HL-60/S4 treated with retinoic acid at 250 ng/mL for 4 days and 3 days (cell line): Measurements from ENCODE around the gene MEP1B.
"Not testable (repeated sequence)": the region's sequence is repeated elsewhere in the genome, so short reads cannot be mapped to it uniquely, and the experiment has no call there.

ENCODE experiments used
- in situ Hi-C: fragments of 300-500 bp; cut with MboI; formaldehyde crosslinking; loops from 2 replicates; pipeline ENCODE4 v1.7.0; 2022; ENCODE audit warnings: low sequenced_read_pairs

Gene MEP1B

GRCh38 chr18:32189790-32190189 lies at the start of gene MEP1B:
TSS of gene MEP1B (plus strand) at chr18:32190039. CDS start at chr18:32190071, 32 bp downstream.
- in situ Hi-C loops: no loop called here

- in situ Hi-C loops: loop anchor here (25.0 kb wide), 1 partner anchor 586 kb away; no protein-coding TSS in a partner anchor
These were observed 41.5 kb upstream of the MEP1B start for GRCh38 chr18:32148185-32148870.

GRCh38 chr18:32152705-32153448 lies 37.0 kb upstream of the MEP1B start:
- in situ Hi-C loops: loop anchor here (25.0 kb wide), 1 partner anchor 409 kb away; no protein-coding TSS in a partner anchor

- in situ Hi-C loops: loop anchor here (25.0 kb wide), 1 partner anchor 405 kb away; no protein-coding TSS in a partner anchor
These were observed 33.0 kb upstream of the MEP1B start for GRCh38 chr18:32156855-32157254.

- in situ Hi-C loops: loop anchor here (25.0 kb wide), 1 partner anchor 405 kb away; no protein-coding TSS in a partner anchor
These were observed 32.3 kb upstream of the MEP1B start for GRCh38 chr18:32157580-32157979.

GRCh38 chr18:32158108-32158624 lies 31.7 kb upstream of the MEP1B start:
- in situ Hi-C loops: loop anchor here (25.0 kb wide), 1 partner anchor 404 kb away; no protein-coding TSS in a partner anchor

- in situ Hi-C loops: loop anchor here (25.0 kb wide), 1 partner anchor 404 kb away; no protein-coding TSS in a partner anchor
These were observed 31.2 kb upstream of the MEP1B start for GRCh38 chr18:32158631-32159030.

GRCh38 chr18:32160547-32160946 lies 29.3 kb upstream of the MEP1B start:
- in situ Hi-C loops: loop anchor here (25.0 kb wide), 1 partner anchor 402 kb away; no protein-coding TSS in a partner anchor

- in situ Hi-C loops: loop anchor here (25.0 kb wide), 1 partner anchor 394 kb away; no protein-coding TSS in a partner anchor
These were observed 21.7 kb upstream of the MEP1B start for GRCh38 chr18:32167980-32168730.

- in situ Hi-C loops: loop anchor here (25.0 kb wide), 1 partner anchor 389 kb away; no protein-coding TSS in a partner anchor
These were observed 16.2 kb upstream of the MEP1B start for GRCh38 chr18:32173654-32174053.

GRCh38 chr18:32174719-32175118 lies 15.1 kb upstream of the MEP1B start:
- in situ Hi-C loops: loop anchor here (25.0 kb wide), 1 partner anchor 388 kb away; no protein-coding TSS in a partner anchor

- in situ Hi-C loops: no loop called here
These were observed 14.6 kb upstream of the MEP1B start for GRCh38 chr18:32175265-32175664.

- in situ Hi-C loops: not testable (repeated sequence)
These were observed 13.1 kb upstream of the MEP1B start for GRCh38 chr18:32176745-32177144.

GRCh38 chr18:32177530-32177929 lies 12.3 kb upstream of the MEP1B start:
- in situ Hi-C loops: no loop called here

- in situ Hi-C loops: no loop called here
These were observed 6.3 kb upstream of the MEP1B start for GRCh38 chr18:32183503-32183902.

- in situ Hi-C loops: no loop called here
These were observed 370 bp downstream of the MEP1B start for GRCh38 chr18:32190209-32190608.

- in situ Hi-C loops: no loop called here
These were observed 6.3 kb downstream of the MEP1B start for GRCh38 chr18:32195881-32196815.

- in situ Hi-C loops: no loop called here
These were observed 10.9 kb downstream of the MEP1B start for GRCh38 chr18:32200766-32201165.

GRCh38 chr18:32201948-32202672 lies 12.3 kb downstream of the MEP1B start:
- in situ Hi-C loops: no loop called here
